Measurements from ENCODE around the gene NFATC4.

The NFATC4 gene

GRCh38 chr14:24362241-24362960 lies 5.6 kb upstream of the NFATC4 start:
- H3K4ac ChIP-seq (ENCODE audit: low read depth, low read length), result no peak overlapping the region
- no peak overlapping the region for H2AK5ac ChIP-seq (ENCODE audit: low read length)
- no peak for DNase-seq
- H2BK5ac ChIP-seq (ENCODE audit: low read length), result no peak overlapping the region
- WGBS (ENCODE audit: extremely low coverage, insufficient coverage, low lambda C conversion rate), result no CpG with 5 or more reads among the region's 2 CpGs
- H4K8ac ChIP-seq (ENCODE audit: low read depth, low read length), result no peak overlapping the region
- no peaks in the 10 kb centered on the region for H3K79me1 ChIP-seq (ENCODE audit: low read length)
- H3K18ac ChIP-seq (ENCODE audit: low read length), result no peak overlapping the region
- H3K27me3 ChIP-seq (ENCODE audit: insufficient read depth, low read length, poor library complexity), result no peaks in the 10 kb centered on the region
- no peak overlapping the region for H3K27ac ChIP-seq (ENCODE audit: low read depth, low read length)
- H3K36me3 ChIP-seq (ENCODE audit: control insufficient read depth, insufficient read depth, low read length), result no peaks in the 10 kb centered on the region
- peaks cover 2% of the 10 kb centered on the region for H3K4me1 ChIP-seq (ENCODE audit: control insufficient read depth, low read depth, low read length)
- no peak overlapping the region for H3K4me3 ChIP-seq (ENCODE audit: low read length)
- H2BK120ac ChIP-seq (ENCODE audit: low read depth, low read length), result no peak overlapping the region
- H3K9ac ChIP-seq (ENCODE audit: low read length), result no peak overlapping the region
- no peaks in the 10 kb centered on the region for H3K79me2 ChIP-seq (ENCODE audit: control insufficient read depth, insufficient read depth, low read length)
- no peak overlapping the region for H2BK15ac ChIP-seq (replicated peaks; ENCODE audit: low read depth)
- H3K23ac ChIP-seq (ENCODE audit: low read length), result no peak overlapping the region
- H3K56ac ChIP-seq (ENCODE audit: low read length), result no peak overlapping the region
- no peak overlapping the region for H4K5ac ChIP-seq (ENCODE audit: low read length)
- H3K4me2 ChIP-seq (ENCODE audit: low read length), result no peak overlapping the region

- Histone ChIP-seq H2BK120ac (ENCODE audit: low read depth, low read length) (no peak overlapping the region), H3K4me2 (ENCODE audit: low read length) (no peak overlapping the region), H3K27ac (ENCODE audit: low read depth, low read length) (no peak overlapping the region), H3K4me1 (ENCODE audit: control insufficient read depth, low read depth, low read length) (peaks cover 2% of the 10 kb centered on the region), H3K36me3 (ENCODE audit: control insufficient read depth, insufficient read depth, low read length) (no peaks in the 10 kb centered on the region), H3K18ac (ENCODE audit: low read length) (no peak overlapping the region), H3K9ac (ENCODE audit: low read length) (no peak overlapping the region), H3K27me3 (ENCODE audit: insufficient read depth, low read length, poor library complexity) (no peaks in the 10 kb centered on the region), H2BK5ac (ENCODE audit: low read length) (no peak overlapping the region), H3K79me1 (ENCODE audit: low read length) (no peaks in the 10 kb centered on the region), H4K8ac (ENCODE audit: low read depth, low read length) (no peak overlapping the region), H2AK5ac (ENCODE audit: low read length) (no peak overlapping the region), H4K5ac (ENCODE audit: low read length) (no peak overlapping the region), H3K56ac (ENCODE audit: low read length) (no peak overlapping the region), H3K4me3 (ENCODE audit: low read length) (no peak overlapping the region), H3K4ac (ENCODE audit: low read depth, low read length) (no peak overlapping the region), H3K23ac (ENCODE audit: low read length) (no peak overlapping the region), H2BK15ac (replicated peaks; ENCODE audit: low read depth) (no peak overlapping the region), H3K79me2 (ENCODE audit: control insufficient read depth, insufficient read depth, low read length) (no peaks in the 10 kb centered on the region)
- no CpG with 5 or more reads among the region's 5 CpGs for WGBS (ENCODE audit: extremely low coverage, insufficient coverage, low lambda C conversion rate)
- DNase-seq, result no peak
Measured at GRCh38 chr14:24363401-24363800, 4.6 kb upstream of the NFATC4 start.

GRCh38 chr14:24364841-24365240 lies 3.1 kb upstream of the NFATC4 start:
- no peak overlapping the region for H2AK5ac ChIP-seq (ENCODE audit: low read length)
- no peaks in the 10 kb centered on the region for H3K36me3 ChIP-seq (ENCODE audit: control insufficient read depth, insufficient read depth, low read length)
- H3K27ac ChIP-seq (ENCODE audit: low read depth, low read length), result no peak overlapping the region
- H3K79me2 ChIP-seq (ENCODE audit: control insufficient read depth, insufficient read depth, low read length), result no peaks in the 10 kb centered on the region
- H2BK5ac ChIP-seq (ENCODE audit: low read length), result no peak overlapping the region
- H4K8ac ChIP-seq (ENCODE audit: low read depth, low read length), result no peak overlapping the region
- no CpG with 5 or more reads among the region's 1 CpG for WGBS (ENCODE audit: extremely low coverage, insufficient coverage, low lambda C conversion rate)
- no peak overlapping the region for H3K4me2 ChIP-seq (ENCODE audit: low read length)
- no peak overlapping the region for H3K56ac ChIP-seq (ENCODE audit: low read length)
- DNase-seq, result no peak
- no peaks in the 10 kb centered on the region for H3K79me1 ChIP-seq (ENCODE audit: low read length)
- H3K4me1 ChIP-seq (ENCODE audit: control insufficient read depth, low read depth, low read length), result peaks cover 5% of the 10 kb centered on the region
- H3K9ac ChIP-seq (ENCODE audit: low read length), result no peak overlapping the region
- H2BK120ac ChIP-seq (ENCODE audit: low read depth, low read length), result no peak overlapping the region
- H3K18ac ChIP-seq (ENCODE audit: low read length), result no peak overlapping the region
- no peak overlapping the region for H3K4ac ChIP-seq (ENCODE audit: low read depth, low read length)
- H4K5ac ChIP-seq (ENCODE audit: low read length), result no peak overlapping the region
- no peak overlapping the region for H2BK15ac ChIP-seq (replicated peaks; ENCODE audit: low read depth)
- no peaks in the 10 kb centered on the region for H3K27me3 ChIP-seq (ENCODE audit: insufficient read depth, low read length, poor library complexity)
- no peak overlapping the region for H3K23ac ChIP-seq (ENCODE audit: low read length)
- H3K4me3 ChIP-seq (ENCODE audit: low read length), result no peak overlapping the region

- WGBS (ENCODE audit: extremely low coverage, insufficient coverage, low lambda C conversion rate), result no CpG with 5 or more reads among the region's 28 CpGs
- Histone ChIP-seq H3K4me1 (ENCODE audit: control insufficient read depth, low read depth, low read length) (peaks cover 5% of the 10 kb centered on the region), H3K27ac (ENCODE audit: low read depth, low read length) (no peak overlapping the region)
Measured at GRCh38 chr14:24365600-24366412, 2.2 kb upstream of the NFATC4 start.

GRCh38 chr14:24366413-24366720 lies 1.6 kb upstream of the NFATC4 start:
- no peaks in the 10 kb centered on the region for H3K79me2 ChIP-seq (ENCODE audit: control insufficient read depth, insufficient read depth, low read length)
- H3K18ac ChIP-seq (ENCODE audit: low read length), result peak overlapping the region; percentile 28
- H3K36me3 ChIP-seq (ENCODE audit: control insufficient read depth, insufficient read depth, low read length), result no peaks in the 10 kb centered on the region
- H3K27me3 ChIP-seq (ENCODE audit: insufficient read depth, low read length, poor library complexity), result no peaks in the 10 kb centered on the region
- H3K27ac ChIP-seq (ENCODE audit: low read depth, low read length), result peak overlapping the region; percentile 66
- peak overlapping the region; percentile 64 for H3K4me2 ChIP-seq (ENCODE audit: low read length)
- no peak overlapping the region for H4K5ac ChIP-seq (ENCODE audit: low read length)
- H2BK15ac ChIP-seq (replicated peaks; ENCODE audit: low read depth), result no peak overlapping the region
- H2AK5ac ChIP-seq (ENCODE audit: low read length), result no peak overlapping the region
- no peak overlapping the region for H3K23ac ChIP-seq (ENCODE audit: low read length)
- no peak overlapping the region for H2BK120ac ChIP-seq (ENCODE audit: low read depth, low read length)
- H3K56ac ChIP-seq (ENCODE audit: low read length), result peak overlapping the region; percentile 78
- H3K9ac ChIP-seq (ENCODE audit: low read length), result peak overlapping the region; percentile 56
- no peaks in the 10 kb centered on the region for H3K79me1 ChIP-seq (ENCODE audit: low read length)
- H3K4ac ChIP-seq (ENCODE audit: low read depth, low read length), result no peak overlapping the region
- DNase-seq, result no peak
- H4K8ac ChIP-seq (ENCODE audit: low read depth, low read length), result no peak overlapping the region
- no CpG with 5 or more reads among the region's 16 CpGs for WGBS (ENCODE audit: extremely low coverage, insufficient coverage, low lambda C conversion rate)
- peak overlapping the region; percentile 33 for H3K4me3 ChIP-seq (ENCODE audit: low read length)
- H2BK5ac ChIP-seq (ENCODE audit: low read length), result no peak overlapping the region
- peaks cover 5% of the 10 kb centered on the region for H3K4me1 ChIP-seq (ENCODE audit: control insufficient read depth, low read depth, low read length)

More at GRCh38 chr14:24365600-24366412, 2.2 kb upstream of the NFATC4 start:
- Histone ChIP-seq H3K27me3 (ENCODE audit: insufficient read depth, low read length, poor library complexity) (no peaks in the 10 kb centered on the region), H3K79me2 (ENCODE audit: control insufficient read depth, insufficient read depth, low read length) (no peaks in the 10 kb centered on the region), H2BK15ac (replicated peaks; ENCODE audit: low read depth) (no peak overlapping the region), H3K18ac (ENCODE audit: low read length) (no peak overlapping the region), H3K36me3 (ENCODE audit: control insufficient read depth, insufficient read depth, low read length) (no peaks in the 10 kb centered on the region), H4K8ac (ENCODE audit: low read depth, low read length) (no peak overlapping the region), H3K4me2 (ENCODE audit: low read length) (peak overlapping the region; percentile 45), H2BK5ac (ENCODE audit: low read length) (no peak overlapping the region), H3K56ac (ENCODE audit: low read length) (peak overlapping the region; percentile 69), H3K79me1 (ENCODE audit: low read length) (no peaks in the 10 kb centered on the region), H4K5ac (ENCODE audit: low read length) (no peak overlapping the region), H3K4me3 (ENCODE audit: low read length) (no peak overlapping the region), H3K9ac (ENCODE audit: low read length) (peak overlapping the region; percentile 46), H2AK5ac (ENCODE audit: low read length) (no peak overlapping the region), H2BK120ac (ENCODE audit: low read depth, low read length) (no peak overlapping the region), H3K4ac (ENCODE audit: low read depth, low read length) (no peak overlapping the region), H3K23ac (ENCODE audit: low read length) (no peak overlapping the region)
- DNase-seq, result peak; percentile 95

All from mesendoderm (in vitro differentiated cells).